ENCODE results near the gene CDH18. TPM values are rescaled to one million over a fixed set of nuclear protein-coding genes. Genes with fewer than 3 reads are reported as not detected.

The CDH18 gene
- total RNA-seq, 1 donor from 2014 or later, result not detected

- ATAC-seq, result peak in 1 of 2 donors; percentile 94
- H3K9me3 ChIP-seq, result no peaks in the 10 kb centered on the region
- no peak overlapping the region for H3K27ac ChIP-seq
- H3K36me3 ChIP-seq, result no peaks in the 10 kb centered on the region
- DNase-seq, result no peak
- H3K27me3 ChIP-seq (ENCODE audit: low read depth), result no peaks in the 10 kb centered on the region
- no peaks in the 10 kb centered on the region for H3K4me1 ChIP-seq
- intact Hi-C loops (cut with DNase I), result no loop called here
- no peak for TF ChIP-seq CTCF (IDR thresholded peaks at IDR 0.05)
- H3K4me3 ChIP-seq, result no peak overlapping the region
Measured at GRCh38 chr5:19880859-19881436, 107.1 kb downstream of the CDH18 start.

- Histone ChIP-seq H3K4me3 (no peak overlapping the region), H3K27me3 (ENCODE audit: low read depth) (no peaks in the 10 kb centered on the region), H3K9me3 (no peaks in the 10 kb centered on the region), H3K27ac (no peak overlapping the region), H3K36me3 (no peaks in the 10 kb centered on the region), H3K4me1 (no peaks in the 10 kb centered on the region)
- TF ChIP-seq CTCF (IDR thresholded peaks at IDR 0.05), result no peak
- intact Hi-C loops (cut with DNase I), result no loop called here
- DNase-seq (no peak), ATAC-seq (peak in 1 of 2 donors; percentile 88)
Measured at GRCh38 chr5:19880458-19880857, 107.5 kb downstream of the CDH18 start.

GRCh38 chr5:19874811-19875210 is 113.2 kb downstream of the CDH18 start:
- TF ChIP-seq CTCF (IDR thresholded peaks at IDR 0.05), result no peak
- no peaks in the 10 kb centered on the region for H3K4me1 ChIP-seq
- H3K36me3 ChIP-seq, result no peaks in the 10 kb centered on the region
- H3K4me3 ChIP-seq, result no peak overlapping the region
- H3K27ac ChIP-seq, result no peak overlapping the region
- DNase-seq (no peak), ATAC-seq (no peak)
- no peaks in the 10 kb centered on the region for H3K9me3 ChIP-seq
- intact Hi-C loops (cut with DNase I), result no loop called here
- no peaks in the 10 kb centered on the region for H3K27me3 ChIP-seq (ENCODE audit: low read depth)

GRCh38 chr5:19866090-19866450 is 121.9 kb downstream of the CDH18 start:
- no peak for DNase-seq
- no peaks in the 10 kb centered on the region for H3K4me1 ChIP-seq
- intact Hi-C loops (cut with DNase I), result no loop called here
- no peaks in the 10 kb centered on the region for H3K27me3 ChIP-seq (ENCODE audit: low read depth)
- H3K27ac ChIP-seq, result no peak overlapping the region
- no peak for TF ChIP-seq CTCF (IDR thresholded peaks at IDR 0.05)
- no peak for ATAC-seq
- no peaks in the 10 kb centered on the region for H3K9me3 ChIP-seq
- H3K36me3 ChIP-seq, result no peaks in the 10 kb centered on the region
- H3K4me3 ChIP-seq, result no peak overlapping the region

- no peaks in the 10 kb centered on the region for H3K27me3 ChIP-seq (ENCODE audit: low read depth)
- no peaks in the 10 kb centered on the region for H3K36me3 ChIP-seq
- no peaks in the 10 kb centered on the region for H3K4me1 ChIP-seq
- ATAC-seq, result no peak
- no peak overlapping the region for H3K4me3 ChIP-seq
- intact Hi-C loops (cut with DNase I), result no loop called here
- no peak overlapping the region for H3K27ac ChIP-seq
- H3K9me3 ChIP-seq, result no peaks in the 10 kb centered on the region
- no peak for TF ChIP-seq CTCF (IDR thresholded peaks at IDR 0.05)
- DNase-seq, result no peak
Measured at GRCh38 chr5:19865336-19866089, 122.5 kb downstream of the CDH18 start.
